HG03575 (cell line): ENCODE measurements around the gene CFAP68.
"Not testable (repeated sequence)": the region's sequence is repeated elsewhere in the genome, so short reads cannot be mapped to it uniquely, and the experiment has no call there.

Experiments used
- ATAC-seq: cut with Tn5 transposase; IDR thresholded peaks from one replicate; pipeline ENCODE4 v1.9.1; 2021; ENCODE audit not compliant: unreplicated experiment, insufficient number of reproducible peaks, low FRiP score; ENCODE audit errors: extremely low read depth

Gene CFAP68

DNA sequence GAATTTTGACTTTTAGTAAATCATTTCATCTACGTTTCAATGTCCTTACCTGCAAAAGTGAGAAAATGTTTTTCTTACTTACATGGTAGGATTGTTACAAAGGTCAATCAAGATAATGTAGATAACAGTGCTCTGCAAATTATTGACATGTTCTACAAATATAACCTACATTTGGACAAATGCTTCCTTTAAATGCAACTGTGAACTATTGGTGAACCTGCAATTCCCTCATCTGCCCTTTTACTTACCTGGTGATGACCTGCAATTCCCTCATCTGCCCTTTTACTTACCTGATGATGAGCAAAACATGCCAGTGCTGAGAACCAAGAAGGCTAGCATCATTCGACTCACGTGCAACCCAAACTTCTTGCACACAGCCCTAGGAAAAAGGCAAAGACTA is 19.1 kb upstream of the CFAP68 start:
- ATAC-seq, result no peak

DNA sequence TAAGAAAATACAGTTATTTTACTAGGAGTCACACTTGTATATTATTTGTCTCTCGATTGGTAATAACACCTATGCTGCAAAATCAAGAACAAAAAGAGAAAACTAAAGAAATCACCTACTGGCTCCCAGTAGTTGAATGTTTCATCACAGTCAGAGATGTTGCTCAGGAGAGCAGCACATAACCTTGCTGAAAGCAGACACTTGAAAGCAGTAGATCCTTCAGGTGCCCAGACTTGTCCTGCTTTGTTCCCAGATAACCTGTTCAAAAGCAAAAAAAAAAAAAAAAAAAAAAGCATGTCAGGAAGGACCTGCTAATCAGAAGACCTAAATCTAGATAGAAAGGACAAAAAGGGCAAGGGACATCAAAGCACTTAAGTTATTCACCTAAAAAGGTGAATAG is 9.2 kb upstream of the CFAP68 start:
- ATAC-seq, result no peak

DNA sequence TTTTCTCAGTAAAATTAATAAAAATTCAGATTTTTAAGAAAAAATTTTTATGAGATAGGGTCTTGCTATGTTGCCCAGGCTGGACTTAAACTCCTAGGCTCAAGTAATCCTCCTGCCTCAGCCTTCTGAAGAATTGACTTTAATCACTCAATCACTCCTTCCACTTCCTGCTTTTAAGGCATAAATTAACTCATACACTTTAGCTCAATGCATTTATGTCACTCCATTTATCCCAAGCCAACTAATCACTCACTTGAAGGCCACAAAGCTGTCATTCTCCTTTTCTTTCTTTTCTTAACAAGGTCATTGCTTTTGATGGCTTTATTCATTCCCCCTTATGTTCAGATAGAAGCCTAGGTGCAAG is 8.8 kb upstream of the CFAP68 start:
- peak; percentile 11 for ATAC-seq

DNA sequence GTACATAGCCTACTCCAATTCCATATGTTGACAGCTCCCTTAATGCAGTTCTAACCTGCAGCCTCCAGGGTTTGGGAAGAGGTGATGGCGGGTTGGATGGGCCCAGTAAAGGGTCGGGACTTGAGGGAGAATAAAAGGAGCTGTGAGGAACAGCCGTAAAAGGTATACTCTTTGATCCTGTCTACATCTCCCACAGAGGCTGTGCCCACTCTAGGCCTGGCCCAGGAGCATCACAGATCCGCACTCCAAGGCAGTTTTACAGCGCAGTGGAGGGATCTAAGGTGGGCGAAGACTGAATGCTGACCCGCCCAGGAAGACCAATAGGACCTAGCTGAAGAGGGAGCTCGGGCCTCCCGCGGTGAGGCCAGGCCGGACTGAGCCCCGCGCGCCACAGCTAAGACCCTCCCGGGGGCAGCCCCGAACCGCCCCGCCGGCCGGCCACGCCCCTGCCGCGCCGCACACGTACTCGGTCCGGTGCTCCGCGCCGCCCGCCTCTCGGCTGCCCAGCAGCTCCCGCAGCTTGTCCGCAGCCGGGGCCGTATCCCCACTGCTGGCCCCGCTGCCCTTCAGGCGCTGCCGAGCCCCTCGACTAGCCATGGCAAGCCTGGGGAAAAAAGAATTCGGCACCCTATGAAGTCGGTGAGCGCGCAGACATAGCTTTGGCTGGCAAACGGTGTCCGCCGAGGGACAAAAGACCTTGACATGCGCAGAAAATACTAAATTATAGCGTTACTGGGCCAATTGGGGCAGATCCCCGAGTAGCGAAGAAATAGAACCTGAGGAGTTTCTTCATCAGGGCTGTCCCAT is 8.3 kb upstream of the CFAP68 start, which contains the start of gene ALG9:
Gene ALG9 (minus strand): TSS at position 696 of the 807 bp plus-strand sequence. CDS start 99 bp downstream, at position 597.
- peak; percentile 41 for ATAC-seq

DNA sequence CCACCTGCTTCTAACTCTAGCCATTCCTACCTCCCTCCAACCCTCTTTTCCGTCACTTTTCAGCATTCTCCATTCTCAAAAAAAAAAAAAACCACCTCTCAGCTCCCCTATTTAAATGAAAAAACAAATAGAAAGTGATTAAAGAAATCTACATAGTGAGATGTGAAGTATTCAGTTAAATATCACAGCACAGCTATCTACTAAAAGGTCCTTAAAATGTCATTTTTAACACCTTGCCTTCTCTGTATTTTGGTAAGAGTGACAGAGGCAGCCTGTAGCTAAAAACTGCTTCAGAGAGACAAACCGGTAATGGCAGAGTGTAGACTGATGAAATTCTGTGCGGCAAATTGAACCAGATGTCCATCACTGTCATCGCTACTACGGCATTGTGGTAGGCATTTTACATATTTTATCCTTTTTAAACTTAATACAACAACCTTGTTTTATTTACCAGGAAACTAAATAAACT is 7.6 kb upstream of the CFAP68 start:
- no peak for ATAC-seq

DNA sequence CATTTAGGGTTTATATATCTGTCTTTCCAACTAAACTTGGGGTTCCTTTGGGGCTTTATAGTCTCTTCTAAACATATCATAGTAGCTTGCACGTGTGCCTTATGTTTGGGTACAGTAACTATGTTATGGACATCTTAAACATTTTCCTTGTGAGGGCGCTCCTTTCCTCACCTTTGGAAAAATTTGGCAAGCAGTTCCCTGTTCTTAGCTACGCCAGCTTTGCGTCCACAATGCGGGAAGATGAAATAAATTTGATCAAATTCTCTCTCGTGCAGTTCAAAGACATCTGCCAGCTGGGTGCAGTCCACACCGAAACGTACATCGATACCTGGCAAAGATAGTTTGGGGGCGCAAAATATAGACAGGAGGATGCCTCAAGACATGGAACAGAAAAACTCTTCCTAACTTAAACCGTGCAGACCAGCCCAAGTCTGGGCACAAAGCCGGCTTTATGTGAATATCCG is 924 bp upstream of the CFAP68 start:
- no peak for ATAC-seq

DNA sequence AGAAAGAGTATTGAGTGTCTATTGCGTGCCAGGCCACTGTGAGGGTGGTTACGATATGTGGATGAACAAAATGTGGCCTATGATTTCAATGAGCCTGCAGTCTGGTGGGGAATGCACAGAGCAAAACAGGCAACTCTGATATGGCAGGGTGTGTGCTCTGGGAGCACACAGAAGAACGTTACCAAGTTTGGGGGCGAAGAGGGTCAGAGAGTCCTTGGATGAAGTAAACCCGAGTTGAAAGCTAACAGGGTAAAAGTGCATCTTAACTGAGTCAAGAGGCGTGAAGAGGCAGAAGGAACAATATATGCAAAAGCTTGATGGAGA is 258 bp downstream of the CFAP68 start:
- no peak for ATAC-seq

DNA sequence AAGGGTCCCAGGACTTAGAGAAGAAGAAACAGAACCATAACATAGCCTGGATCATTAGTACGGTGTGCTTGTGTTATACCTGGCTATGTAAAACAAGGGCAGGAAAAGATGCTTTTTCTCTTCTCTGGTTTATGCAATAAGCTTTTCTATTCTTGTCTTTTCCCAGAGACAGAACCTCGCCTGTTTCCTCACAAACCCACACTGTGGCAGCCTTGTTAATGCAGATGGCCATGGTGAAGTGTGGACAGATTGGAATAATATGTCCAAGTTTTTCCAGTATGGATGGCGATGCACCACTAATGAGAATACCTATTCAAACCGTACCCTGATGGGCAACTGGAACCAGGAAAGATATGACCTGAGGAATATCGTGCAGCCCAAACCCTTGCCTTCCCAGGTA is 2.9 kb downstream of the CFAP68 start:
- no peak for ATAC-seq

DNA sequence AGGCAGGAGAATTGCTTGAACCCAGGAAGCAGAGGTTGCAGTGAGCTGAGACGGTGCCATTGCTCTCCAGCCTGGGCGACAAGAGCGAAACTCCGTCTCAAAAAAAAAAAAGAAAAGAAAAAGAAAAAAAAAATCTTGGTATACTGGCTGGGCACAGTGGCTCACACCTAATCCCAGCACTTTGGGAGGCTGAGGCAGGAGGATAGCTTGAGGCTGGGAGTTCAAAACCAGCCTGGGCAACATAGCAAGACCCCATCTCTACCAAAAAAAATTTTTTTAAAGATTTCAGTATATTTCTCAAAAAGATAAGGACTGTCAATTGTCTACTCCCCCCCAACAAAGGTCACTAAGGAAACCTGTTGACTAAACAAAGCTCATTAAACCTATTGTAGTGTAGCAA is 5.7 kb downstream of the CFAP68 start:
- ATAC-seq, result not testable (repeated sequence)

DNA sequence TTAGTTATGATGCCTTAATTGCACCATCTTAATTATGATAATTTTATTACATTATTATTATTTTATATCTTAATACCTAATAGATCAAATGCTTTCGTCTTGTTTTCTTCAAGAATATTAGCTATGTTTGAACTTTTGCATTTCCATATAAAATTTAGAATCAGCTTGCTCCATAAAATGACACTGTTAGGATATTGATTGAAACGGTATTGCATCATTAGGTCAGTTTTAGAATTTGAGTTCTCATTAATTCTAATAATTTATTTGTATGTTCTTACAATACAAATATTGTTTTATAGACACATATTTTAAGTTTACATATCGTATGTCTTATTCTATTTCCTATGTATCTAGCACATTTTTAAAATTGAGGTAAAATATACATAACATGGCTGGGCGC is 6.7 kb downstream of the CFAP68 start:
- ATAC-seq, result no peak

DNA sequence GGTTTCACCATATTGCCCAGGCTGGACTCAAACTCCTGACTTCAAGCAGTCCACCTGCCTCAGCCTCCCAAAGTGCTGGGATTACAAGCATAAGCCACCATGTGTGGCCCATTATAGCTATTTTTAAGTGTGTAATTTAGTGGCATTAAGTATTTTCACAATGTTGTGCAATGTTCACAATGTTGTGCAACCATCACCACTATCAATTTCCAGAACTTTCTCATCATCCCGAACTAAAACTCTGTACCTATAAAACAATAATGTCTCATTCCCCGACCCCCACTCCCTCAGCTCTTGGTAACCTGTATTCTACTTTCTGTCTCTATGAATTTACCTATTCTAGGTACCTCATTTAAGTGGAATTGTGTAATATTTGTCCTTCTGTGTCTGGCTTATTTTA is 7.5 kb downstream of the CFAP68 start:
- ATAC-seq, result no peak

DNA sequence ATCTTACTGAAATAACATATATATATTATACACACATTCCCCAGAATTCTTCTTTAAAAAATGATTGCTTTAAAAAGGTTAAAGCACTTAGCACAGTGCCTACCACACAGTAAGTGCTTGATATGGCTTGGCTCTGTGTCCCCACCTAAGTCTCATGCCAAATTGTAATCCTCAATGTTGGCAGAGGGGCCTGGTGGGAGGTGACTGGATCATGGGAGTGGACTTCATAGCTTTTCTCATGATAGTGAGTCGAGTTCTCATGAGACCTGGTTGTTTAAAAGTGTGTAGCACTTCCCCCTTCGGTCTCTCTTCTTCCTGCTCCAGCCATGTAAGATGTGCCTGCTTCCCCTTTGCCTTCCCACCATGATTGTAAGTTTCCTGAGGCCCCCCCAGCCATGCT is 26.1 kb downstream of the CFAP68 start:
- no peak for ATAC-seq

DNA sequence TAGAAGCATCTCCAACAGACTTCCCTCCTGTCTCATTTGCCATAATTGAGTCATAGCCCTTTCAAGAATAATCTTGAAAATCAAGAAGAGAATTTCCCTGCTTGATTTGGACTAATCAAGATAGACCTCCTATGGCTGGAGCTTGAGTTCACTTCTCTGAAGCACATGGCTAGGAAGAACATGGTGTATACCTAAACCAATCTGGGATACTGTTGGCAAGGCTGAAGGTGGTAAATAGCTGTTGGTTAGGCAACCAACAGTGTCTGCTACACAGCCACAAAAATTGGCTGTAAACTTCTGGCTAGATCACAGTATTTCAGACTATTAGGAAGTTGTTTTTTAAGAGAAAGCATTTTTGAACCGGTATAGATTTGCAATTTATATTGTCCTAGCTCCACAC is 27.3 kb downstream of the CFAP68 start:
- no peak for ATAC-seq

DNA sequence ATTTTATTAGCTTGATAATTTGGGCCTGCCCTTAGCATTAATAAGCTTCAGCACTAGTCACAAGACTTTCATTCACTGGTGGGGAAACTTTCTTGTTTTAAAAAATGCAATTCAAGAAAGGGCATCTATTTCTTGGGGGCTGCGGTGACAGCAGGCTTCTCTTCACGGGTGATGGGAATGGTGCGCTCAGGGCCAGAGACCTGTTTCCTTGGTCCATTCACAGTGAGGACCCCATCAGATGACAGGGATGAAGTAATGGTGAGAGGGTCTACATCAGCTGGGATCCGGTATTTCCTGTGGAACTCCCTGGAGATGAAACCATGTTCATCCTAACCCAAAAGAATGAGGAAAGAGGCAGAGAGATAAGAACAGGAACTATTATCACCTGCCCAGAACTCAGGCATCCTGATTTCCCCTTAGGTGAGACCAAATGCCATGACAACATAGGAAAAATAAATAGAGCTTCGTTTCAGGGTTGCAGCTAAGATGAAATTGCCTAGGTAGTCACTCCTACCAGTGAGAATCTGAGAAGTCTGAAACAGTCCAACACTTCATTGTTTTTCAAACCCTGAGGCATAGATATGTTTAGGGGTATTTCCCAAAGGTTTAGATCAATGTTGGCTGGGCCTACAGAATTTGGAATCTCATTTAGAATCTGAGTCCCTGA is 29.4 kb downstream of the CFAP68 start:
- no peak for ATAC-seq

DNA sequence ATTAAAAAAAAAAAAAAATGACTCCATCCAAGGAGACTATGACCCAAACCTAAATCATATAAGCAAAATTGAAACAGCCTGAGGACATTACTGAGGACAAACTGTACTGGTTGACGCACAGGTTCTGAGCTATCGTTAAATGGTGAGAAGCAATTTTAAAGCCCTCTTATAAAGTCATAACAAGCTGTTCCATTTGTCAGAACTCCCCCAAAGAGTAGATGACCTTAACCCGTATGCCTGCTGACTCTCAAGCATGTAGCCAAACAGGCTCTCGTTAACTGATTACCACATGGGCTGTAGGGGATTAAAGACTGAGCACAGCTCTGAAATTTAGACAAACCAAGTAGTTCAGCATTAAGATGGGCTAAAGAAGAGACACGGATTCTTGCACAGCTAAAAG is 30.0 kb downstream of the CFAP68 start:
- no peak for ATAC-seq

DNA sequence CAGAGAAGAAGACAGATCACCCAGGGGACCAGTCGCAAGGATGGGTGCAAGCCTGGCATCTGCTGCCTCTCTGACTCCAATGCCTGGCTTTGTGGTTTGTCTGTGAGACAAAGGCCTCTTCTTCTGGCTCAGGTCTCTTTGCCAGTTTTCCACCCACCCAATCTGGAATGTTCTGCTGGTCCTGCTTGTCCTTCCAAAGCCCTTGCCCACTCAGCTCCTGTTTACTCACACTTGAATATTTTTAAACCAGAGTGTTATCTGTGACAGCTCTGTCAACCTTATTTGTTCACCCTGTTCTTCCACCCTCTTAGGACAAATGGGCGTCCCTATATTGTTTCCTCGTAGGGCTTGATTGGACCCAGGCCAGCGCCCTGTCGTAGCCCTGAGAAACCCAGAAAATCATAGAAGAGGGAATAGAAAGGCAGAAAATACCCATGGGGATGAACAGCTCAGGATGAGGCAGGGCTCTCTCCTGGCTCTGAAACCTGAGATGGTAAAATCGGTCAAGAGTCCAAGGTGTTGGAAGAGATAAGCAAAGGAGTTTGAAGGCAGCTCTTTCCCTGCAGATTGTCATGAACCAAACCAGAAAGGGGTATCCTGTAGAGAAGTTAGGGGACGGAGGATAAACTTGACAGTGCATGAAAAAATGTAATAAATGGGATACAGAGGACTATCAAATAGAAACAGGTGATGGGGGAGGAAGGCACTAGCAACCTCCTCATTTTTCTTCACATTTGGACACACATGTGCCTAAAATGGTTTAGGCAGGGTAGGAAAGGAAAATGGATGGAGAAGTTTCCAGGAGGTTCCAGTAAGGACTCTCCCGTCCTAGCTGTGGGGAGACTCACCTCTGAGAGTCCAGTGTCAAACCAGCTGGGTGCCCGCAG is 31.6 kb downstream of the CFAP68 start:
- ATAC-seq, result no peak

DNA sequence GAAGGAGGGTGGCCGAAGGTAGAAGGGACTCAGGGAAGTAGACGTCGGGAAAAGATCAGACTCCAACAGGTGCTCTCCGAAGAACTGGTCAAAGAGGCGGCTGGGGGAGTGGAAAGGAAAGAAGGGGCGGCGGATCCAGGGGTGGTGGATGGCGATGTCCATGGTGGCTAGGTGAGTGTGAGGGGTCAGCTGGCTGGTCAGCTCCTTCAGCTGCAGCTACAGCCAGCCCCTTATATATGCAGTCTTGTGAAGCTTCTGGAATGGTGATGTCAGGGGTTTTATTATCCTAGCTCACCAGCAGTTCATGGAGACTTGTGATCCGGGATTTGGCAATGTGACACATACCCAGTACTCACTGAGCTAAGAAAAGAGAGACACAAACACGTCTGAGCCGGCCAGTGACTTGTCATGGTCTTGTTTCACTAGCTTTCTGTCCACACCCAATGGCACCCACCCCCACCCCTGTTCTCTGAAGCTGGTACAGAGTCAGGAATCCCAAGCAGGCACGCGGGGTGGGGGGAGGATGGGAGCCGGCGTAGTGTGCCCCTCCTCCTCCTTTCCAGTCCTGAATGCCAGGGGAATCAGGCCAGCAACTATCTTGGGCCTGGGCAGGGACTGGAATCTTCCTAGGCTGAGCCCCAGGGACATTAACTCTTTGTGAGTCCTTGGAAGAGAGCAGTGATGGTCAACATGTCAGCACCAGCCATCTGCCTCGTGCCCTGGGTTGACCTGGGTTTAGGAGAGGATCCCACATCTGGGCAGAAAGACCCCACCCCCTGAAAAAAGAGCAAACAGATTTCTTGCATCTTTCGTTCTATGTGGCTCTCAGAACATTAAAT is 32.4 kb downstream of the CFAP68 start, which contains the start of gene CRYAB:
Gene CRYAB (minus strand): TSS at position 208 of the 839 bp plus-strand sequence. CDS start 46 bp downstream, at position 162.
- no peak for ATAC-seq

DNA sequence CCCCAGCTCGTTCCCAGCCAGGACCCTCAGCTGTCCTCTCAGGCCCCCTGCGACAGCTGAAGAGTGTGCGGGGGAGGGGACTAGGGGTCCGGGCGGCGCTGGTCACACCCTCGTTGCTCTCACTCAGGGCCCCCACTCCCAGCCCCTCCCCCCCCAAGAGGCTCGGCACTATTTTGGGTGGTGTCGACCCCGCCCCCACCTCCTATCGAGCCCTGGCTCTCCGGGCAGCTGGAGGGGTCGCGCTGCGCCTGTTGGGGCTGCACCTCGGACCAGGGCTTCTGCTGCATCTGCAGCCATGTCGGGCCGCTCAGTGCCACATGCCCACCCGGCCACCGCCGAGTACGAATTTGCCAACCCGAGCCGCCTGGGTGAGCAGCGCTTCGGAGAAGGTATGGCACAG is 33.2 kb downstream of the CFAP68 start, which contains the start of gene HSPB2:
Gene HSPB2 (plus strand): TSS at position 200 of the 400 bp plus-strand sequence. CDS start 96 bp downstream, at position 296.
- no peak for ATAC-seq
